GM21447 (cell line): ENCODE results near the gene MGME1.

Experiments used
- ATAC-seq: cut with Tn5 transposase; IDR thresholded peaks from one replicate; pipeline ENCODE4 v1.9.1; 2021; ENCODE audit not compliant: unreplicated experiment

Gene MGME1

GRCh38 chr20:17968366-17969277, at the start of gene MGME1, which contains the start of gene SNX5:
Gene MGME1, plus strand, starts transcription at chr20:17969018. Its CDS starts 842 bp downstream, at chr20:17969860.
Gene SNX5, minus strand, starts transcription at chr20:17968794. Its CDS starts 369 bp downstream, at chr20:17968425.
- peak; percentile 77 for ATAC-seq

- no peak for ATAC-seq
These were observed 49.7 kb upstream of the MGME1 start for GRCh38 chr20:17919149-17919548.

GRCh38 chr20:17921774-17922173, 47.0 kb upstream of the MGME1 start:
- no peak for ATAC-seq

- ATAC-seq = no peak
These were observed 43.5 kb upstream of the MGME1 start for GRCh38 chr20:17925141-17925939.

- no peak for ATAC-seq
These were observed 42.9 kb upstream of the MGME1 start for GRCh38 chr20:17925940-17926300.

GRCh38 chr20:17928211-17928611, 40.6 kb upstream of the MGME1 start:
- no peak for ATAC-seq

- ATAC-seq = no peak
These were observed 40.0 kb upstream of the MGME1 start for GRCh38 chr20:17928633-17929311.

- no peak for ATAC-seq
These were observed 37.3 kb upstream of the MGME1 start for GRCh38 chr20:17931513-17931912.

- ATAC-seq = no peak
These were observed 36.4 kb upstream of the MGME1 start for GRCh38 chr20:17932396-17932795.

- no peak for ATAC-seq
These were observed 35.7 kb upstream of the MGME1 start for GRCh38 chr20:17933121-17933520.

- ATAC-seq = no peak
These were observed 35.1 kb upstream of the MGME1 start for GRCh38 chr20:17933711-17934110.

GRCh38 chr20:17934141-17934862, 34.5 kb upstream of the MGME1 start:
- no peak for ATAC-seq

- ATAC-seq = no peak
These were observed 33.6 kb upstream of the MGME1 start for GRCh38 chr20:17935186-17935585.

- no peak for ATAC-seq
These were observed 33.1 kb upstream of the MGME1 start for GRCh38 chr20:17935761-17936160.

- ATAC-seq = no peak
These were observed 32.5 kb upstream of the MGME1 start for GRCh38 chr20:17936286-17936760.

- no peak for ATAC-seq
These were observed 31.8 kb upstream of the MGME1 start for GRCh38 chr20:17936761-17937732.

- peak; percentile 73 for ATAC-seq
These were observed 29.8 kb upstream of the MGME1 start for GRCh38 chr20:17938871-17939619.

GRCh38 chr20:17939622-17940223, 29.1 kb upstream of the MGME1 start:
- no peak for ATAC-seq
